ENCODE measurements around the gene SMYD3. TPM values are rescaled to one million over a fixed set of nuclear protein-coding genes. Genes with fewer than 3 reads are reported as not detected.

SMYD3 gene
- total and polyA plus RNA-seq, 2 donors (not counting 3 experiments of a cell fraction or from before 2014, with no cell fraction given): 16.0 to 32.1 TPM

DNA sequence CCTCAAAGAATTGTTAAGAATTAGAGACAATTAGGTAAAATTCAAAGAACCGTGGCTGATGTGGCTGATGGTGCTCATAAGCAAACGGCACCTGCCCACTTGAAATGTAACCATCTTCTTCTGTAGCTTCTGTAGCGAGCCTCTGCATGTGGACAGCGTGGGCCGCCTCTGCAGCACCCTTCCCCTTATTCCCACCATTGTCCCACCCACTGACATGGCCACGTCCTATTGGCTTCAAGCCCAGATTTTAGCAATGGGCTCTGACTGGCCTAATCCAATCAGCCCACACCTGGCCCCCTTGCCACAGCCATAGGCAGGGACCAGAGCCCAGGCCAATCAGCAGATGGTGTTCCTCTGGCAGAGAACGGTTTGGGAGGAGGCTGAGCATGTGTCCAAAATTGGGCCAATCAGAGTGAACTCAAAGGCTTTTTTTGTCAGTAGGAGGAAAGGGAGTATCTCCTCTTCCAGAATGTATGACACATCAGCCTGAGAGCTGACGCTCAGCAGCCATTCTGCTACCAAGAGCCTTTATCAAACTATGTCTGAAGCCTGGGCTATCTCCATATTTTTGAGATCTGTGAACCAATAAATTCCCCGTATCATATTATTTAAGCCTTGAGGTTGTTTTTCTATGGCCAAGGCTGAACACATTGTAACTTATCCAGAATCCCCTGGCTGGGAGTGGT is 518.5 kb downstream of the SMYD3 start:
- no peak overlapping the region for H3K4me2 ChIP-seq (ENCODE audit: insufficient read depth, low read length)
- no peaks in the 10 kb centered on the region for H3K27me3 ChIP-seq (ENCODE audit: control insufficient read depth in 2 of 2, insufficient read depth in 2 of 2, low read length in 2 of 2)
- no peaks in the 10 kb centered on the region for H3K9me3 ChIP-seq (replicated peaks; ENCODE audit: control insufficient read depth, insufficient read depth, low read length)
- no peak for FAIRE-seq
- CTCF ChIA-PET: interaction anchor here (2.5 kb wide), 1 partner anchor 835 kb away, joined by 9 read pairs; no protein-coding TSS in a partner anchor
- POLR2A ChIA-PET: no interaction called here
- no peak overlapping the region for H3K27ac ChIP-seq (ENCODE audit: insufficient read depth, low read depth, low read length)
- no peaks in the 10 kb centered on the region for H3K9me1 ChIP-seq (replicated peaks; ENCODE audit: control insufficient read depth, extremely low read depth, insufficient read depth, low read length)
- H3K79me2 ChIP-seq (ENCODE audit: control insufficient read depth, insufficient read depth, low read length): no peaks in the 10 kb centered on the region
- BruUV-seq (replicated peaks): no TSS peak
- peaks cover 12% of the 10 kb centered on the region for H3K4me1 ChIP-seq (ENCODE audit: control insufficient read depth, extremely low read depth, insufficient read depth, low read length)
- no peaks in the 10 kb centered on the region for H4K20me1 ChIP-seq (replicated peaks; ENCODE audit: control insufficient read depth, extremely low read depth, insufficient read depth, low read length)
- dilution Hi-C loops (cut with MboI; ENCODE audit: extremely low pct_ligation_motif_present, low sequenced_read_pairs) (no loop called here), intact Hi-C loops (cut with micrococcal nuclease) (no loop called here)
- TF ChIP-seq POLR2AphosphoS5 (IDR thresholded peaks at IDR 0.05; ENCODE audit: insufficient read depth, low read depth, low read length) (no peak), JUN (IDR thresholded peaks at IDR 0.05; ENCODE audit: borderline replicate concordance, insufficient read depth, insufficient read length, low read depth) (no peak), FOS (IDR thresholded peaks at IDR 0.05; ENCODE audit: borderline replicate concordance, insufficient read depth, low read length) (no peak), GATA2 (IDR thresholded peaks at IDR 0.05; ENCODE audit: insufficient read depth, insufficient read length, low read depth, low read length) (no peak)
- TF ChIP-seq, protein P1, sequence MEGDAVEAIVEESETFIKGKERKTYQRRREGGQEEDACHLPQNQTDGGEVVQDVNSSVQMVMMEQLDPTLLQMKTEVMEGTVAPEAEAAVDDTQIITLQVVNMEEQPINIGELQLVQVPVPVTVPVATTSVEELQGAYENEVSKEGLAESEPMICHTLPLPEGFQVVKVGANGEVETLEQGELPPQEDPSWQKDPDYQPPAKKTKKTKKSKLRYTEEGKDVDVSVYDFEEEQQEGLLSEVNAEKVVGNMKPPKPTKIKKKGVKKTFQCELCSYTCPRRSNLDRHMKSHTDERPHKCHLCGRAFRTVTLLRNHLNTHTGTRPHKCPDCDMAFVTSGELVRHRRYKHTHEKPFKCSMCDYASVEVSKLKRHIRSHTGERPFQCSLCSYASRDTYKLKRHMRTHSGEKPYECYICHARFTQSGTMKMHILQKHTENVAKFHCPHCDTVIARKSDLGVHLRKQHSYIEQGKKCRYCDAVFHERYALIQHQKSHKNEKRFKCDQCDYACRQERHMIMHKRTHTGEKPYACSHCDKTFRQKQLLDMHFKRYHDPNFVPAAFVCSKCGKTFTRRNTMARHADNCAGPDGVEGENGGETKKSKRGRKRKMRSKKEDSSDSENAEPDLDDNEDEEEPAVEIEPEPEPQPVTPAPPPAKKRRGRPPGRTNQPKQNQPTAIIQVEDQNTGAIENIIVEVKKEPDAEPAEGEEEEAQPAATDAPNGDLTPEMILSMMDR (IDR thresholded peaks at IDR 0.05; ENCODE audit: extremely low read depth in 1 of 2, insufficient read depth in 1 of 2, low read depth in 1 of 2, low read length in 2 of 2): no peak
- TF ChIP-seq, protein P2, sequence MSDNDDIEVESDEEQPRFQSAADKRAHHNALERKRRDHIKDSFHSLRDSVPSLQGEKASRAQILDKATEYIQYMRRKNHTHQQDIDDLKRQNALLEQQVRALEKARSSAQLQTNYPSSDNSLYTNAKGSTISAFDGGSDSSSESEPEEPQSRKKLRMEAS (IDR thresholded peaks at IDR 0.05; ENCODE audit: insufficient read depth, insufficient read length): no peak
- no peaks in the 10 kb centered on the region for H3K36me3 ChIP-seq (ENCODE audit: control insufficient read depth in 2 of 2, extremely low read depth in 1 of 2, insufficient read depth in 2 of 2, low read length in 2 of 2)
- H3K4me3 ChIP-seq (replicated peaks in 1 of 3; ENCODE audit: insufficient read depth in 1 of 3, low read depth in 1 of 3, low read length in 3 of 3): no peak overlapping the region
- no peak for DNase-seq (ENCODE audit: low read depth, low spot score)
- H2AFZ ChIP-seq (ENCODE audit: low read depth, low read length): no peak overlapping the region
- no peak overlapping the region for H3K9ac ChIP-seq (replicated peaks; ENCODE audit: extremely low read depth, insufficient read depth, low read length)
